Bronchial epithelial cell (primary cell): ENCODE data around the gene JARID2. TPM values are rescaled to one million over a fixed set of nuclear protein-coding genes. Genes with fewer than 3 reads are reported as not detected.

Experiments
- DNase-seq: peaks from one replicate; pipeline ENCODE4 v3.0.0-alpha.2; 2010; ENCODE audit warnings: low read depth
- FAIRE-seq: peaks from 2 replicates; lab custom pipeline; 2011; peaks lifted over from hg19 to GRCh38; lab: Jason Lieb, UNC
- H3K27me3 ChIP-seq: 2 replicates; pipeline ENCODE4 v1.5.1; 2011; ENCODE audit warnings: low read length; ENCODE audit not compliant: control insufficient read depth, insufficient read depth
- H3K36me3 ChIP-seq: 2 replicates; pipeline ENCODE4 v1.5.1; 2011; ENCODE audit warnings: low read length; ENCODE audit not compliant: control insufficient read depth, insufficient read depth
- H3K4me3 ChIP-seq: 2 replicates; pipeline ENCODE4 v1.5.1; 2011; ENCODE audit warnings: mild to moderate bottlenecking, low read depth, low read length, control low read depth
- CTCF ChIP-seq: IDR thresholded peaks from 2 replicates; pipeline ENCODE4 v1.5.1; 2011; ENCODE audit warnings: mild to moderate bottlenecking, moderate library complexity, low read length, control low read depth, inconsistent platforms; ENCODE audit not compliant: insufficient read depth, severe bottlenecking
- total RNA-seq: library from RNA; depleted of rRNA; stranded (reverse); fragments of >200 nt; gene quantifications from 2 replicates; pipeline ENCODE4 v1.2.1, GENCODE V29; 2014

Gene JARID2
- total RNA-seq, 1 donor from 2014 or later = 29.2 TPM

DNA sequence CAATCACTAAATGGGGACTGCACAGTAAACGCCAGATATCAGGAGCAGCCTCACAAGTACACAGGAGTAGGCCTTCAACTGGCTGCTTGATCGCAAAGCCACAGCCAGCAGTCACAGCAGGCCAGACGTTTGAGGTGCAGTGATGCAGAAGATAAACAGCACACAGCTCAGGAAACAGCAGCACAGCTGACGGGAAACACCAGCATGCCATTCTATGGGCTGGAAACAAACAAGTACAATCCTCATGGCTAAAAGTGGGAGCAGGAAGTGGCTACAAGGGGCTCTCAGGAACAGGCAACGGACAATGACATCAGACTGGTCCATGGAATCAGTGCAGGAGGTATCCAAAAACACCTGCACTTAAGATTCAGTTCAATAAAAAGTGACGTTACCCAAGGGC, 305.9 kb downstream of the JARID2 start:
- Histone ChIP-seq H3K36me3 (peaks cover 2% of the 10 kb centered on the region), H3K27me3 (no peaks in the 10 kb centered on the region), H3K4me3 (no peak overlapping the region)
- TF ChIP-seq CTCF = no peak
- FAIRE-seq (no peak), DNase-seq (no peak)

- H3K36me3 ChIP-seq = peaks cover 2% of the 10 kb centered on the region
- TF ChIP-seq CTCF = no peak
- DNase-seq (no peak), FAIRE-seq (no peak)
- no peaks in the 10 kb centered on the region for H3K27me3 ChIP-seq
- H3K4me3 ChIP-seq = no peak overlapping the region
Measured at GRCh38 chr6:15553031-15553430, 307.2 kb downstream of the JARID2 start.

- FAIRE-seq (no peak), DNase-seq (no peak)
- H3K27me3 ChIP-seq = no peaks in the 10 kb centered on the region
- no peak for TF ChIP-seq CTCF
- H3K4me3 ChIP-seq = no peak overlapping the region
- peaks cover 2% of the 10 kb centered on the region for H3K36me3 ChIP-seq
Measured at GRCh38 chr6:15553736-15554294, 307.9 kb downstream of the JARID2 start.

- Histone ChIP-seq H3K36me3 (peaks cover 2% of the 10 kb centered on the region), H3K4me3 (no peak overlapping the region), H3K27me3 (no peaks in the 10 kb centered on the region)
- FAIRE-seq = no peak
- TF ChIP-seq CTCF = no peak
- no peak for DNase-seq
Measured at GRCh38 chr6:15554728-15555100, 308.8 kb downstream of the JARID2 start.

- FAIRE-seq (no peak), DNase-seq (no peak)
- TF ChIP-seq CTCF = no peak
- no peak overlapping the region for H3K4me3 ChIP-seq
- peaks cover 2% of the 10 kb centered on the region for H3K36me3 ChIP-seq
- no peaks in the 10 kb centered on the region for H3K27me3 ChIP-seq
Measured at GRCh38 chr6:15555101-15556038, 309.5 kb downstream of the JARID2 start.
